Stomach (tissue), 9 donors: ENCODE measurements around the gene NAV3. TPM values are rescaled to one million over a fixed set of nuclear protein-coding genes. Genes with fewer than 3 reads are reported as not detected.

Experiments
- DNase-seq, 2 donors: peaks; one replicate each; pipeline versions ENCODE4 v3.0.0 to v3.0.0-alpha.2; 2013 to 2019
- H3K27ac ChIP-seq, 5 donors: fragments of 200-600 bp in 4 of 5; sonication (generic) in 4 of 5; one replicate each; pipeline ENCODE4 v1.5.1; 2013 to 2019; ENCODE audit warnings: mild to moderate bottlenecking in 1 of 5, moderate library complexity in 1 of 5
- H3K27me3 ChIP-seq, 3 donors: fragments of 200-600 bp; sonication (generic); one replicate each; pipeline ENCODE4 v1.5.1; 2017 to 2019; ENCODE audit warnings: mixed run types in 1 of 3
- H3K36me3 ChIP-seq, 4 donors: fragments of 200-600 bp; sonication (generic); 1 replicate in 3 of 4; 2 replicates in 1 of 4; pipeline ENCODE4 v1.5.1; 2016 to 2019
- H3K4me1 ChIP-seq, 4 donors: fragments of 200-600 bp; sonication (generic); one replicate each; pipeline ENCODE4 v1.5.1; 2016 to 2019
- H3K4me3 ChIP-seq, 4 donors: fragments of 200-600 bp; sonication (generic) in 3 of 4; one replicate each; pipeline ENCODE4 v1.5.1; 2016 to 2019; ENCODE audit warnings: mild to moderate bottlenecking in 1 of 4
- H3K9me3 ChIP-seq, 4 donors: fragments of 200-600 bp; sonication (generic); one replicate each; pipeline ENCODE4 v1.5.1; 2016 to 2019
- CTCF ChIP-seq, 7 experiments: fragments of 450-650 bp in 4 of 7; fragments of 200-600 bp in 3 of 7; sonication (generic) in 3 of 7; IDR thresholded peaks; one replicate each; pipeline ENCODE4 v1.5.1; 2016 to 2019; ENCODE audit warnings: antibody characterized with exemption in 7 of 7, control low read depth in 2 of 7, mild to moderate bottlenecking in 1 of 7
- EP300 ChIP-seq: sonication (generic); formaldehyde crosslinking; IDR thresholded peaks from one replicate; pipeline ENCODE4 v1.6.1; 2017; ENCODE audit warnings: antibody characterized with exemption
- POLR2A ChIP-seq, 4 donors: fragments of 450-650 bp; IDR thresholded peaks; one replicate each; pipeline ENCODE4 v1.6.1; 2016; ENCODE audit warnings: antibody characterized with exemption in 4 of 4, control low read depth in 2 of 4, mild to moderate bottlenecking in 1 of 4, moderate library complexity in 1 of 4
- POLR2AphosphoS5 ChIP-seq, 3 donors: sonication (generic); formaldehyde crosslinking; IDR thresholded peaks; one replicate each; pipeline ENCODE4 v1.6.1; 2016; ENCODE audit warnings: antibody characterized with exemption in 3 of 3
- WGBS, 5 donors: extraction: QIAGEN DNeasy Blood & Tissue Kit in 3 of 5; methylation state at CpG; one replicate each; pipeline versions ENCODE4 v1.1.5 to v1.1.7; 2013 to 2018; 5-methylcytosine and 5-hydroxymethylcytosine counted together
- intact Hi-C: fragments of 100-400 bp; cut with DNase I; formaldehyde crosslinking; loops from one replicate; pipeline ENCODE4 v1.15.1; 2023; ENCODE audit warnings: low total_unique reads
- polyA plus RNA-seq, 3 donors: library from polyadenylated mRNA; stranded (reverse); fragments of 200-250 nt; gene quantifications; one replicate each; pipeline ENCODE4 v1.2.3, GENCODE V29; 2013
- total RNA-seq, 5 donors: library from RNA; depleted of rRNA; stranded (reverse); fragments of >200 nt; gene quantifications; one replicate each; pipeline versions ENCODE4 v1.1.0 to v1.2.3, GENCODE V29; 2014 to 2016
- donor health status: healthy with polysubstance abuse.
- donor health status: Bipolar disorder and iron deficiency.
- donor health status: healthy.

NAV3 gene
- total and polyA plus RNA-seq, 8 donors, result 0.15 to 18.9 (median 2.2) TPM

GRCh38 chr12:77979597-77980250 lies 149.0 kb downstream of the NAV3 start:
- intact Hi-C loops, result no loop called here
- H3K4me3 ChIP-seq, result no peak overlapping the region

DNA sequence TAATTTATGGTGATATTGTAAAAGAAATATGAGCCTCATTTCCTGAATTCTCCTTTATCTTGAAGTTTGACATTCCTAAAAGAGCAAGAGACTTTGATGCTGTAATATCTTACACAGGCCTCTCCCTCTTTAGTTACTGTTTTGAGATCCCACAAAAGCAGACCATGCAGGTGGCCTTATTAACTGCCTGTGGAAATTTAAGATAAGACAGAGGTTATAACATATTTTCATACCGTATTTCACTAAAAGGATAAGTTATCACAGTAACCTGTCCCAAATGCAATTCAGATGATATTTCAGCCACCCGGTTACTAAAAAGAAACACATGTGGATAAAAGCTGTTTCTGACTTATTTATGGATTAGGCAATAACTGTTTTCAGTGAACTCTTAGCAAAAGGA lies 150.1 kb downstream of the NAV3 start:
- Histone ChIP-seq H3K27me3 (no peaks in the 10 kb centered on the region), H3K27ac (no peak overlapping the region), H3K4me1 (no peaks in the 10 kb centered on the region), H3K9me3 (no peaks in the 10 kb centered on the region), H3K36me3 (no peaks in the 10 kb centered on the region), H3K4me3 (no peak overlapping the region)
- TF ChIP-seq POLR2A (IDR thresholded peaks at IDR 0.05) (no peak), CTCF (IDR thresholded peaks at IDR 0.05) (no peak), POLR2AphosphoS5 (IDR thresholded peaks at IDR 0.05) (no peak), EP300 (no peak)
- DNase-seq, result no peak
- intact Hi-C loops, result no loop called here
- 53 to 78% (median 58%) methylated on average over 2 of the region's 2 CpGs for WGBS, 5 donors

More at GRCh38 chr12:77979597-77980250, 149.0 kb downstream of the NAV3 start:
- DNase-seq, result no peak
- WGBS, 5 donors, result 63 to 78% (median 66%) methylated on average over 5 of the region's 5 CpGs
- no peak overlapping the region for H3K27ac ChIP-seq
- no peaks in the 10 kb centered on the region for H3K36me3 ChIP-seq
- no peaks in the 10 kb centered on the region for H3K27me3 ChIP-seq
- TF ChIP-seq POLR2AphosphoS5 (IDR thresholded peaks at IDR 0.05) (no peak), POLR2A (IDR thresholded peaks at IDR 0.05) (no peak)
- H3K9me3 ChIP-seq, result no peaks in the 10 kb centered on the region
- H3K4me1 ChIP-seq, result no peaks in the 10 kb centered on the region

GRCh38 chr12:77983859-77984258 lies 153.2 kb downstream of the NAV3 start:
- no peaks in the 10 kb centered on the region for H3K36me3 ChIP-seq
- no peaks in the 10 kb centered on the region for H3K27me3 ChIP-seq
- no peak overlapping the region for H3K4me3 ChIP-seq
- no peaks in the 10 kb centered on the region for H3K4me1 ChIP-seq
- H3K27ac ChIP-seq, result no peak overlapping the region
- TF ChIP-seq CTCF (IDR thresholded peaks at IDR 0.05) (no peak), POLR2AphosphoS5 (IDR thresholded peaks at IDR 0.05) (no peak), EP300 (no peak), POLR2A (IDR thresholded peaks at IDR 0.05) (no peak)
- intact Hi-C loops, result no loop called here
- no peak for DNase-seq
- H3K9me3 ChIP-seq, result no peaks in the 10 kb centered on the region

DNA sequence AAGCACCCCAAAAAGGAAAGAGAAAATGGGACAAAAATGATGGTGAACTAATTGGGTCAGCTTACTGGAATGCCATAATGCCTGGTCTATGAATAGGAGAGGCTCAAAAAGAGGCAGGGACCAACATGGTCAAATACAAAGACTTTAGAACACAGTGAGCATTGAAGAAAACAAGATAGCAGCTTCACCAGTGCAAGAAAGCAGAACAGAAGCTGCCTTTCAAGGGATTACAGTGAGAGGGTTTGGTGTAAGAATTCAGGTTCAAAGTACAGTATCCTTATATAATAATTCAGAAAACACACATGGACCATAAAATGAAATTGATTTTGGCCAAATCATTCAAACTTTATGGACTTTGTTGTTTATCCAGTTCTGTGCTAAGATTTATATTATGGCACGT lies 162.1 kb downstream of the NAV3 start:
- Histone ChIP-seq H3K27ac (no peak overlapping the region), H3K36me3 (no peaks in the 10 kb centered on the region), H3K27me3 (no peaks in the 10 kb centered on the region), H3K4me3 (no peak overlapping the region), H3K9me3 (peaks cover 0 to 5% (median 0%) of the 10 kb centered on the region in 4 donors), H3K4me1 (no peaks in the 10 kb centered on the region)
- 81 to 89% (median 86%) methylated on average over 1 of the region's 1 CpG for WGBS, 5 donors
- TF ChIP-seq EP300 (no peak), POLR2AphosphoS5 (IDR thresholded peaks at IDR 0.05) (no peak)
- intact Hi-C loops, result no loop called here
- DNase-seq, result no peak

GRCh38 chr12:77993658-77994057 lies 163.0 kb downstream of the NAV3 start:
- Histone ChIP-seq H3K27ac (no peak overlapping the region), H3K27me3 (no peaks in the 10 kb centered on the region)

More at GRCh38 chr12:77993658-77994057, 163.0 kb downstream of the NAV3 start:
- H3K9me3 ChIP-seq, result peaks cover 0 to 5% (median 0%) of the 10 kb centered on the region in 4 donors
- H3K36me3 ChIP-seq, result no peaks in the 10 kb centered on the region
- intact Hi-C loops, result no loop called here
- 59 to 87% (median 63%) methylated on average over 4 of the region's 4 CpGs for WGBS, 5 donors
- no peak for DNase-seq
- TF ChIP-seq CTCF (IDR thresholded peaks at IDR 0.05), result no peak
- TF ChIP-seq EP300, result no peak
- TF ChIP-seq POLR2AphosphoS5 (IDR thresholded peaks at IDR 0.05), result no peak
- no peak for TF ChIP-seq POLR2A (IDR thresholded peaks at IDR 0.05)
- H3K4me3 ChIP-seq, result no peak overlapping the region
- no peaks in the 10 kb centered on the region for H3K4me1 ChIP-seq
